Neural crest cell (in vitro differentiated cells): Measurements from ENCODE around the gene C11orf21. TPM values are rescaled to one million over a fixed set of nuclear protein-coding genes. Genes with fewer than 3 reads are reported as not detected.

Experiments
- DNase-seq: peaks from one replicate; pipeline ENCODE4 v3.0.0; 2021; ENCODE audit warnings: low read depth, mixed read lengths, low spot score
- H3K27ac Mint-ChIP-seq: one replicate; pipeline ENCODE4 v1.8.0; 2021; ENCODE audit warnings: mild to moderate bottlenecking, mixed read lengths; ENCODE audit not compliant: unreplicated experiment
- H3K27me3 Mint-ChIP-seq: 2 replicates; pipeline ENCODE4 v1.8.0; 2021; ENCODE audit warnings: low read depth, mild to moderate bottlenecking, mixed read lengths
- H3K36me3 Mint-ChIP-seq: 2 replicates; pipeline ENCODE4 v1.8.0; 2021; ENCODE audit warnings: low read depth, mild to moderate bottlenecking, mixed read lengths
- H3K4me1 Mint-ChIP-seq: 2 replicates; pipeline ENCODE4 v1.8.0; 2021; ENCODE audit warnings: mixed read lengths
- H3K4me3 Mint-ChIP-seq: one replicate; pipeline ENCODE4 v1.8.0; 2021; ENCODE audit warnings: mild to moderate bottlenecking, mixed read lengths
- H3K9me3 Mint-ChIP-seq: 2 replicates; pipeline ENCODE4 v1.8.0; 2021; ENCODE audit warnings: mixed read lengths
- CTCF ChIP-seq: fragments of 200-600 bp; sonication (generic); conservative IDR thresholded peaks from 2 replicates; pipeline ENCODE4 v1.5.0; 2021; ENCODE audit warnings: antibody characterized with exemption, mild to moderate bottlenecking
- total RNA-seq: library from RNA; stranded (reverse); gene quantifications from 2 replicates; pipeline ENCODE4 v1.2.1, GENCODE V29; 2021

Gene C11orf21
- total RNA-seq, 1 donor from 2014 or later: not detected

GRCh38 chr11:2251138-2251537 lies 50.6 kb downstream of the C11orf21 start:
- Mint-ChIP-seq H3K4me1 (peaks cover 11% of the 10 kb centered on the region), H3K27me3 (no peaks in the 10 kb centered on the region), H3K9me3 (peaks cover 6% of the 10 kb centered on the region), H3K4me3 (no peak overlapping the region), H3K27ac (no peak overlapping the region), H3K36me3 (no peaks in the 10 kb centered on the region)
- no peak for TF ChIP-seq CTCF
- DNase-seq: no peak

GRCh38 chr11:2250485-2250884 lies 51.2 kb downstream of the C11orf21 start:
- H3K27ac Mint-ChIP-seq: no peak overlapping the region
- no peak for TF ChIP-seq CTCF
- H3K27me3 Mint-ChIP-seq: no peaks in the 10 kb centered on the region
- DNase-seq: no peak
- peaks cover 6% of the 10 kb centered on the region for H3K9me3 Mint-ChIP-seq
- H3K4me1 Mint-ChIP-seq: peaks cover 11% of the 10 kb centered on the region
- H3K4me3 Mint-ChIP-seq: no peak overlapping the region
- no peaks in the 10 kb centered on the region for H3K36me3 Mint-ChIP-seq

- H3K27ac Mint-ChIP-seq: no peak overlapping the region
- H3K36me3 Mint-ChIP-seq: no peaks in the 10 kb centered on the region
- DNase-seq: no peak
- no peaks in the 10 kb centered on the region for H3K27me3 Mint-ChIP-seq
- peaks cover 11% of the 10 kb centered on the region for H3K4me1 Mint-ChIP-seq
- peaks cover 3% of the 10 kb centered on the region for H3K9me3 Mint-ChIP-seq
- no peak for TF ChIP-seq CTCF
- no peak overlapping the region for H3K4me3 Mint-ChIP-seq
Measured at GRCh38 chr11:2250041-2250440, 51.7 kb downstream of the C11orf21 start.

- H3K27ac Mint-ChIP-seq: no peak overlapping the region
- H3K27me3 Mint-ChIP-seq: no peaks in the 10 kb centered on the region
- no peak for DNase-seq
- no peak for TF ChIP-seq CTCF
- H3K4me1 Mint-ChIP-seq: peaks cover 11% of the 10 kb centered on the region
- H3K36me3 Mint-ChIP-seq: no peaks in the 10 kb centered on the region
- H3K9me3 Mint-ChIP-seq: no peaks in the 10 kb centered on the region
- H3K4me3 Mint-ChIP-seq: no peak overlapping the region
Measured at GRCh38 chr11:2249189-2249916, 52.4 kb downstream of the C11orf21 start.

GRCh38 chr11:2248762-2249161 lies 53.0 kb downstream of the C11orf21 start:
- Mint-ChIP-seq H3K9me3 (no peaks in the 10 kb centered on the region), H3K36me3 (no peaks in the 10 kb centered on the region), H3K4me3 (no peak overlapping the region), H3K4me1 (peaks cover 11% of the 10 kb centered on the region), H3K27ac (no peak overlapping the region), H3K27me3 (peaks cover 3% of the 10 kb centered on the region)
- DNase-seq: no peak
- TF ChIP-seq CTCF: no peak
